GM12892 (cell line): ENCODE data around the gene ZBTB7C.

ENCODE experiments used
- POLR2A ChIP-seq: IDR thresholded peaks from 2 replicates; pipeline ENCODE4 v1.6.1; 2011; ENCODE audit warnings: low read depth, low read length, control low read depth
- POLR2AphosphoS5 ChIP-seq: IDR thresholded peaks from 2 replicates; pipeline ENCODE4 v1.6.1; 2011; ENCODE audit warnings: low read depth, low read length, control low read depth
- TAF1 ChIP-seq: IDR thresholded peaks from 2 replicates; pipeline ENCODE4 v1.6.1; 2011; ENCODE audit warnings: low read depth, mild to moderate bottlenecking, control low read depth, low read length, borderline replicate concordance

DNA sequence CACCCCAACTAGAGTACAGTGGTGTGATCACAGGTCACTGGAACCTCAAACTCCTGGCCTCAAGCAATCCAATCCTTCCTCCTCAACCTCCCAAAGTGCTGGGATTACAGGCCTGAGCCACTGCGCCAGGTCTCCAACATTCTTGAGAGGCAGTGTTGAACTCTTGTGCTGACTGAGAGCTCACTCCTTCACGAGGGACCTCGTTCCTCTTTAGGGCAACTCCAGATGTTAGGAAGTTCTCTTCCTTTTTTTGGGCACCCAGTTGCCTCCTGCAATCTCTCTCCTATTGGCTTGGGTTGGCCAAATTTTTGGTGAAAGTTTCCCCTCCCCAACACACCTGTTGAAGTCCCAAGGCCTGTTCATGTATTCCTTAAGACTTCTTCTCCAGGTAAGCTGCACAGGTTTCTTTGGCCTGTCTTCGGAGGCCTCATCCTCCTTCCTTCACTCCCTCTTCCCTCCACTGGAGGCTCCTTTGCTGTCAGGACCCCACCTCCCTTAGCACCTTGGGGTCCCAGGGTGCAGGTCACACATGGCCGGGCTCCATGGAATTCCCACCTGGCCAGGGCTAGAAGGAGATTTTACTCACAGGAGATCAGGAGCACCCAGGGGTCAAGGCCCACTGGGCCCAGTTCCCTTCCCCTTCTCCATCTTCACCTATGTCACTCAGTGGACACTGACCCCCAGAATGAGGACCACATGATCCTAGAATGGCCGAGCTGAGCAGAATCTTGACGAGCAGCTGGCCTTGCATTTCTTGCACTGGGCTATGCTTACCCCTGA is 384.1 kb downstream of the ZBTB7C start:
- TF ChIP-seq POLR2AphosphoS5 (no peak), POLR2A (no peak), TAF1 (no peak)
